ENCODE data around the gene PLD4.

DNA sequence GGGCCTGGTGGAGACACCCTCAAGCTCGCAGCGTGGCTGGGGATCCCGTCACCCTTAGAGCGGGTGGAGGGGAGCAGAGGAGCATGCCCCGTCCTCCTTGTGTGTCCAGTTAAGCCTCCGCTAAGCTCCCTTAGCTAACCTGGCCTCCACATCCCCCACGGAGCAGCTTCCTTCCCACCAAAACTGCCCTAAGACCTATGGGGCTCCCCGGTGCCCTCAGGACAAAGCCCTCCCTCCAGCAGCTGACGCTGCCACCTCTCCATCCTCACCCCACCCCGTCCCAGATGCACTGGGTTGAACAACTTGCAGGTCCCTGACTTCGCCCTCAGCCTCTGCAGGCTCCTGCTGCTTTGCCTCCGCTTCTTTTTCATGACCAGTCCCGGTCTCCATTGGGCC is 49.5 kb downstream of the PLD4 start:
- TF ChIP-seq, protein P1, sequence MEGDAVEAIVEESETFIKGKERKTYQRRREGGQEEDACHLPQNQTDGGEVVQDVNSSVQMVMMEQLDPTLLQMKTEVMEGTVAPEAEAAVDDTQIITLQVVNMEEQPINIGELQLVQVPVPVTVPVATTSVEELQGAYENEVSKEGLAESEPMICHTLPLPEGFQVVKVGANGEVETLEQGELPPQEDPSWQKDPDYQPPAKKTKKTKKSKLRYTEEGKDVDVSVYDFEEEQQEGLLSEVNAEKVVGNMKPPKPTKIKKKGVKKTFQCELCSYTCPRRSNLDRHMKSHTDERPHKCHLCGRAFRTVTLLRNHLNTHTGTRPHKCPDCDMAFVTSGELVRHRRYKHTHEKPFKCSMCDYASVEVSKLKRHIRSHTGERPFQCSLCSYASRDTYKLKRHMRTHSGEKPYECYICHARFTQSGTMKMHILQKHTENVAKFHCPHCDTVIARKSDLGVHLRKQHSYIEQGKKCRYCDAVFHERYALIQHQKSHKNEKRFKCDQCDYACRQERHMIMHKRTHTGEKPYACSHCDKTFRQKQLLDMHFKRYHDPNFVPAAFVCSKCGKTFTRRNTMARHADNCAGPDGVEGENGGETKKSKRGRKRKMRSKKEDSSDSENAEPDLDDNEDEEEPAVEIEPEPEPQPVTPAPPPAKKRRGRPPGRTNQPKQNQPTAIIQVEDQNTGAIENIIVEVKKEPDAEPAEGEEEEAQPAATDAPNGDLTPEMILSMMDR (IDR thresholded peaks at IDR 0.05; ENCODE audit: low read depth, low read length, poor library complexity, severe bottlenecking), result no peak
- no peak for TF ChIP-seq EZH2phosphoT487 (IDR thresholded peaks at IDR 0.05; ENCODE audit: borderline replicate concordance, low read length)
